ENCODE results near the gene CD59.
"Not testable (repeated sequence)": the region's sequence is repeated elsewhere in the genome, so short reads cannot be mapped to it uniquely, and the experiment has no call there.

Gene CD59

GRCh38 chr11:33692013-33692504 is 44.2 kb downstream of the CD59 start:
- DNase-seq, result no peak

- no peak for DNase-seq
These were observed 45.0 kb downstream of the CD59 start for GRCh38 chr11:33691066-33691864.

GRCh38 chr11:33690290-33691065 is 45.7 kb downstream of the CD59 start:
- DNase-seq, result no peak

- no peak for DNase-seq
These were observed 46.7 kb downstream of the CD59 start for GRCh38 chr11:33689501-33689900.

GRCh38 chr11:33689085-33689484 is 47.1 kb downstream of the CD59 start:
- no peak for DNase-seq

GRCh38 chr11:33687733-33688479 is 48.3 kb downstream of the CD59 start:
- DNase-seq, result peak; percentile 19 to 37

GRCh38 chr11:33685082-33685481 is 51.1 kb downstream of the CD59 start:
- DNase-seq, result no peak

- DNase-seq, result no peak
These were observed 52.1 kb downstream of the CD59 start for GRCh38 chr11:33684003-33684706.

- no peak for DNase-seq
These were observed 53.8 kb downstream of the CD59 start for GRCh38 chr11:33682446-33682845.

GRCh38 chr11:33682019-33682418 is 54.2 kb downstream of the CD59 start:
- no peak for DNase-seq

GRCh38 chr11:33678616-33679015 is 57.6 kb downstream of the CD59 start:
- not testable (repeated sequence) for DNase-seq

GRCh38 chr11:33674035-33674814 is 62.0 kb downstream of the CD59 start:
- no peak for DNase-seq

- no peak for DNase-seq
These were observed 64.0 kb downstream of the CD59 start for GRCh38 chr11:33672273-33672672.

- DNase-seq, result no peak
These were observed 65.8 kb downstream of the CD59 start for GRCh38 chr11:33670250-33671011.

- no peak for DNase-seq
These were observed 66.5 kb downstream of the CD59 start for GRCh38 chr11:33669598-33670249.

- DNase-seq, result no peak
These were observed 67.1 kb downstream of the CD59 start for GRCh38 chr11:33668951-33669596.

GRCh38 chr11:33668468-33668825 is 67.8 kb downstream of the CD59 start:
- DNase-seq, result no peak

- DNase-seq, result no peak
These were observed 68.3 kb downstream of the CD59 start for GRCh38 chr11:33667819-33668467.

- no peak for DNase-seq
These were observed 70.7 kb downstream of the CD59 start for GRCh38 chr11:33665350-33666106.

Measured in AML-193 (cell line).